Measurements from ENCODE around the gene SIGLEC12.

- TF ChIP-seq CTCF (IDR thresholded peaks at IDR 0.05 in 4 of 5, conservative IDR thresholded peaks at IDR 0.05 in 1 of 5) (no peak), POLR2A (IDR thresholded peaks at IDR 0.05) (no peak)
These were observed 50.8 kb downstream of the SIGLEC12 start for GRCh38 chr19:51450730-51451307.

Data from gastrocnemius medialis (tissue), 4 donors.